ENCODE data around the gene CTNNA1. TPM values are rescaled to one million over a fixed set of nuclear protein-coding genes. Genes with fewer than 3 reads are reported as not detected.

Gene CTNNA1
- total RNA-seq, 1 donor from 2014 or later, result 361 TPM

GRCh38 chr5:138934971-138935370 lies 181.7 kb downstream of the CTNNA1 start:
- no peak overlapping the region for H3K27ac ChIP-seq
- no peak for TF ChIP-seq CTCF (IDR thresholded peaks at IDR 0.05)
- no peaks in the 10 kb centered on the region for H3K4me1 ChIP-seq
- intact Hi-C loops (cut with DNase I), result no loop called here
- peaks cover 58% of the 10 kb centered on the region for H3K36me3 ChIP-seq
- H3K9me3 ChIP-seq, result no peaks in the 10 kb centered on the region
- no peaks in the 10 kb centered on the region for H3K27me3 ChIP-seq (ENCODE audit: low read depth)
- ATAC-seq (no peak), DNase-seq (no peak)
- no peak overlapping the region for H3K4me3 ChIP-seq

DNA sequence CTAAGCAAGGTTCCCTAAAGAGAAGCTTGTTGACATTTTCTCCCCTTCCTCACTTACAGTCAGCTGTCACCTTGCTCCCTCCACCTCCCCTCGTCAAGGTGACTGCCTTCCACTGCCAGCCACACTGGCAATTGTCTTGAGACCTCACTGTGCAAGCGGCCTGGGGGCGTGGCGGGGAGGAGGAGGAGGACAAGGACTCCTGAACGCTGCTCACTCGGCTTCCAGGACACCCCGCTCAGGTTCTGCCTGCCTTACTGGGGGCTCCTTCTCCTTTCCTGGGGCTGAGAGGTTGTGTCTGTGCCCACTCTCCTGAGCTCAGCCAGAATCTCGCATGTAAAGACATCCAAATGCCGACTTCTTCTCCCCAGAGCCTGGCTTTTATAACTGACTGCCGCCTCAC lies 182.2 kb downstream of the CTNNA1 start:
- Histone ChIP-seq H3K27ac (no peak overlapping the region), H3K9me3 (no peaks in the 10 kb centered on the region), H3K4me3 (no peak overlapping the region), H3K27me3 (ENCODE audit: low read depth) (no peaks in the 10 kb centered on the region), H3K36me3 (peaks cover 53% of the 10 kb centered on the region), H3K4me1 (no peaks in the 10 kb centered on the region)
- intact Hi-C loops (cut with DNase I), result no loop called here
- DNase-seq (no peak), ATAC-seq (no peak)
- no peak for TF ChIP-seq CTCF (IDR thresholded peaks at IDR 0.05)

- no peaks in the 10 kb centered on the region for H3K4me1 ChIP-seq
- peaks cover 44% of the 10 kb centered on the region for H3K36me3 ChIP-seq
- no peaks in the 10 kb centered on the region for H3K27me3 ChIP-seq (ENCODE audit: low read depth)
- DNase-seq (no peak), ATAC-seq (peak; percentile 26 to 29)
- intact Hi-C loops (cut with DNase I), result no loop called here
- H3K27ac ChIP-seq, result peak overlapping the region; percentile 39
- H3K9me3 ChIP-seq, result no peaks in the 10 kb centered on the region
- no peak overlapping the region for H3K4me3 ChIP-seq
- TF ChIP-seq CTCF (IDR thresholded peaks at IDR 0.05), result no peak
Measured at GRCh38 chr5:138936225-138936967, 183.2 kb downstream of the CTNNA1 start.

GRCh38 chr5:138936968-138937345 lies 183.7 kb downstream of the CTNNA1 start:
- ATAC-seq, result peak; percentile 3 to 7
- TF ChIP-seq CTCF (IDR thresholded peaks at IDR 0.05), result no peak
- Histone ChIP-seq H3K4me3 (no peak overlapping the region), H3K9me3 (no peaks in the 10 kb centered on the region), H3K4me1 (no peaks in the 10 kb centered on the region), H3K27ac (no peak overlapping the region), H3K36me3 (peaks cover 38% of the 10 kb centered on the region), H3K27me3 (ENCODE audit: low read depth) (no peaks in the 10 kb centered on the region)
- no peak for DNase-seq
- intact Hi-C loops (cut with DNase I), result no loop called here

GRCh38 chr5:138937392-138938387 lies 184.5 kb downstream of the CTNNA1 start:
- no peak overlapping the region for H3K27ac ChIP-seq
- DNase-seq, result no peak
- H3K4me3 ChIP-seq, result no peak overlapping the region
- H3K27me3 ChIP-seq (ENCODE audit: low read depth), result no peaks in the 10 kb centered on the region
- TF ChIP-seq CTCF (IDR thresholded peaks at IDR 0.05), result no peak
- ATAC-seq, result peak; percentile 24 to 27
- no peaks in the 10 kb centered on the region for H3K4me1 ChIP-seq
- H3K36me3 ChIP-seq, result peaks cover 31% of the 10 kb centered on the region
- intact Hi-C loops (cut with DNase I), result no loop called here
- no peaks in the 10 kb centered on the region for H3K9me3 ChIP-seq
